Mononuclear cell (primary cell): ENCODE results near the gene WNT1. TPM values are rescaled to one million over a fixed set of nuclear protein-coding genes. Genes with fewer than 3 reads are reported as not detected.
A peak's percentile ranks its signal among the peaks of the same experiment; 100 is the strongest.

ENCODE experiments used
- H3K27me3 ChIP-seq: 2 replicates; pipeline ENCODE4 v1.6.0; 2011; ENCODE audit warnings: low read length, control low read depth; ENCODE audit not compliant: insufficient read depth
- H3K4me1 ChIP-seq: 2 replicates; pipeline ENCODE4 v1.5.1; 2011; ENCODE audit warnings: mild to moderate bottlenecking, low read length, control low read depth; ENCODE audit not compliant: insufficient read depth
- H3K4me3 ChIP-seq: 2 replicates; pipeline ENCODE4 v1.5.1; 2011; ENCODE audit warnings: mild to moderate bottlenecking, low read length, moderate library complexity
- H3K9me3 ChIP-seq: 2 replicates; pipeline ENCODE4 v1.5.1; 2011; ENCODE audit warnings: low read depth, mild to moderate bottlenecking, control low read depth, low read length
- total RNA-seq: library from RNA; depleted of rRNA; stranded (reverse); fragments of >200 nt; gene quantifications from one replicate; pipeline ENCODE4 v1.2.3, GENCODE V29; 2012

WNT1 gene
- total RNA-seq, 1 donor, result 0.10 TPM

- Histone ChIP-seq H3K9me3 (no peaks in the 10 kb centered on the region), H3K4me1 (peaks cover 37% of the 10 kb centered on the region), H3K4me3 (peak overlapping the region; percentile 8), H3K27me3 (peaks cover 58% of the 10 kb centered on the region)
Observed at GRCh38 chr12:48998497-48999353, 20.6 kb downstream of the WNT1 start.

GRCh38 chr12:48999371-49000131 lies 21.4 kb downstream of the WNT1 start, which contains the start of gene DDN:
DDN (minus strand) TSS chr12:48999375; CDS start chr12:48999287, 88 bp downstream.
- Histone ChIP-seq H3K9me3 (no peaks in the 10 kb centered on the region), H3K4me3 (peak within 1 kb of the TSS; percentile 8), H3K27me3 (peaks cover 50% of the 10 kb centered on the region), H3K4me1 (peaks cover 37% of the 10 kb centered on the region)

- Histone ChIP-seq H3K9me3 (no peaks in the 10 kb centered on the region), H3K4me3 (no peak overlapping the region), H3K4me1 (peaks cover 32% of the 10 kb centered on the region), H3K27me3 (peaks cover 44% of the 10 kb centered on the region)
Observed at GRCh38 chr12:49000346-49000745, 22.2 kb downstream of the WNT1 start.

GRCh38 chr12:49008943-49009342 lies 30.8 kb downstream of the WNT1 start:
- Histone ChIP-seq H3K4me3 (no peak overlapping the region), H3K9me3 (no peaks in the 10 kb centered on the region), H3K4me1 (no peaks in the 10 kb centered on the region), H3K27me3 (no peaks in the 10 kb centered on the region)

- H3K9me3 ChIP-seq, result no peaks in the 10 kb centered on the region
- H3K4me1 ChIP-seq, result no peaks in the 10 kb centered on the region
- no peak overlapping the region for H3K4me3 ChIP-seq
- H3K27me3 ChIP-seq, result no peaks in the 10 kb centered on the region
Observed at GRCh38 chr12:49010092-49010668, 32.1 kb downstream of the WNT1 start.

- H3K9me3 ChIP-seq, result no peaks in the 10 kb centered on the region
- no peaks in the 10 kb centered on the region for H3K27me3 ChIP-seq
Observed at GRCh38 chr12:49012739-49013138, 34.6 kb downstream of the WNT1 start.

GRCh38 chr12:49013428-49013827 lies 35.3 kb downstream of the WNT1 start:
- no peak overlapping the region for H3K4me3 ChIP-seq
- H3K9me3 ChIP-seq, result no peaks in the 10 kb centered on the region
- no peaks in the 10 kb centered on the region for H3K27me3 ChIP-seq
- peaks cover 14% of the 10 kb centered on the region for H3K4me1 ChIP-seq

More at GRCh38 chr12:49012739-49013138, 34.6 kb downstream of the WNT1 start:
- no peak overlapping the region for H3K4me3 ChIP-seq
- peaks cover 11% of the 10 kb centered on the region for H3K4me1 ChIP-seq

GRCh38 chr12:49014547-49014946 lies 36.4 kb downstream of the WNT1 start:
- no peak overlapping the region for H3K4me3 ChIP-seq
- H3K4me1 ChIP-seq, result peaks cover 21% of the 10 kb centered on the region
- no peaks in the 10 kb centered on the region for H3K27me3 ChIP-seq
- H3K9me3 ChIP-seq, result no peaks in the 10 kb centered on the region

GRCh38 chr12:49015196-49015595 lies 37.1 kb downstream of the WNT1 start:
- H3K27me3 ChIP-seq, result no peaks in the 10 kb centered on the region
- H3K9me3 ChIP-seq, result no peaks in the 10 kb centered on the region
- peaks cover 27% of the 10 kb centered on the region for H3K4me1 ChIP-seq
- no peak overlapping the region for H3K4me3 ChIP-seq

GRCh38 chr12:49017891-49018260 lies 39.8 kb downstream of the WNT1 start:
- H3K27me3 ChIP-seq, result no peaks in the 10 kb centered on the region
- no peaks in the 10 kb centered on the region for H3K9me3 ChIP-seq
- peak overlapping the region; percentile 84 for H3K4me3 ChIP-seq
- peaks cover 27% of the 10 kb centered on the region for H3K4me1 ChIP-seq

GRCh38 chr12:49018261-49019119 lies 40.4 kb downstream of the WNT1 start, which contains the start of gene PRKAG1:
PRKAG1 (minus strand) TSS chr12:49018776; CDS start chr12:49018740, 36 bp downstream.
- Histone ChIP-seq H3K9me3 (no peaks in the 10 kb centered on the region), H3K4me1 (peaks cover 27% of the 10 kb centered on the region), H3K27me3 (no peaks in the 10 kb centered on the region), H3K4me3 (peak within 1 kb of the TSS; percentile 84)

GRCh38 chr12:49019120-49019430 lies 41.0 kb downstream of the WNT1 start:
- peaks cover 27% of the 10 kb centered on the region for H3K4me1 ChIP-seq
- peak overlapping the region; percentile 84 for H3K4me3 ChIP-seq
- no peaks in the 10 kb centered on the region for H3K27me3 ChIP-seq
- no peaks in the 10 kb centered on the region for H3K9me3 ChIP-seq

GRCh38 chr12:49019443-49020324 lies 41.6 kb downstream of the WNT1 start:
- Histone ChIP-seq H3K4me3 (peak overlapping the region; percentile 84), H3K9me3 (no peaks in the 10 kb centered on the region), H3K27me3 (no peaks in the 10 kb centered on the region), H3K4me1 (peaks cover 27% of the 10 kb centered on the region)

GRCh38 chr12:49020441-49020840 lies 42.3 kb downstream of the WNT1 start:
- H3K4me1 ChIP-seq, result peaks cover 27% of the 10 kb centered on the region
- H3K4me3 ChIP-seq, result no peak overlapping the region
- no peaks in the 10 kb centered on the region for H3K27me3 ChIP-seq
- no peaks in the 10 kb centered on the region for H3K9me3 ChIP-seq
